ENCODE measurements around the gene IFIT1B.
"Not testable (repeated sequence)": the region's sequence is repeated elsewhere in the genome, so short reads cannot be mapped to it uniquely, and the experiment has no call there.

The IFIT1B gene

GRCh38 chr10:89348481-89348880 lies 29.4 kb upstream of the IFIT1B start:
- DNase-seq (ENCODE audit: low read depth) = no peak

- DNase-seq (ENCODE audit: low read depth) = no peak
These were observed 28.9 kb upstream of the IFIT1B start for GRCh38 chr10:89348975-89349374.

- not testable (repeated sequence) for DNase-seq (ENCODE audit: low read depth)
These were observed 27.1 kb upstream of the IFIT1B start for GRCh38 chr10:89350631-89351315.

GRCh38 chr10:89351412-89351779 lies 26.5 kb upstream of the IFIT1B start:
- DNase-seq (ENCODE audit: low read depth) = no peak

DNA sequence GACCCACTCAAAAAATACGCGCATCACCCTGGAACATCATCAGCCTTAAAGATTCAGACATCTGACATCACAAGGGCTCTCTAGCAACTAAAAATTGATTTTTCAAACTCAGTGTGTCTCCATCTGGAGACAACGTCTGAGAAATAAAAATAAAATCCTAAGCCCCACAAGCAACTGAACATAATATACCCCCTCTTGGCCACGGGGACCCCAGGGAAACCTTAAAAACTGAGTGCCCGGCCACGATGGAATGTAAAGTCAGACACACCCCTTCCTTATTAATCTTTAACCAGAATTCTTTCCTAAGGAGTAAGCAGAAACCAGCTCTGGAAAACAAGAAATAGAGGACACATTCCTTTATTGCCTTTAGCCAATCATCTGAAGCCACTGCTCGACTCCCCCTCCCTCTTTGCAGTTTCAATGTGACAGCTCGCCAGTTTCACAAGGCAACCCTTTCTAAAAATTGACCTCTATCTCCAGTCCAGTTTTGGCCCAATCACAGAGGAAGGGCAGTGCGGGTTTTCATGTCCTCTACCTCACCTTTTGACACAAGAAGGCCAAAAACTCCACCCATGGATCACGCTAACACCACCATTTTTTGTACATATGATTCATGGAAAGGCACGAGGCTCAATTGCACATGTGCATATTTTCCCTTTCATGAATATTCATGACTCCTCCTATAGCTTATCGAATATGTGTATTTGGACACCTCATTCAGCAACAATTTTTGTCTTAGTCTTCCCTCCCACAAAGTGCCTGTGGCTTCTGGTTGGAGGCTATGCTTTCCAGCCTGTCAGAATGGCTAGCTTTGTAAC lies 25.9 kb upstream of the IFIT1B start:
- peak; percentile 96 for DNase-seq (ENCODE audit: low read depth)

- DNase-seq (ENCODE audit: low read depth) = no peak
These were observed 25.1 kb upstream of the IFIT1B start for GRCh38 chr10:89352802-89353201.

- DNase-seq (ENCODE audit: low read depth) = peak; percentile 44
These were observed 22.4 kb upstream of the IFIT1B start for GRCh38 chr10:89355394-89355931.

DNA sequence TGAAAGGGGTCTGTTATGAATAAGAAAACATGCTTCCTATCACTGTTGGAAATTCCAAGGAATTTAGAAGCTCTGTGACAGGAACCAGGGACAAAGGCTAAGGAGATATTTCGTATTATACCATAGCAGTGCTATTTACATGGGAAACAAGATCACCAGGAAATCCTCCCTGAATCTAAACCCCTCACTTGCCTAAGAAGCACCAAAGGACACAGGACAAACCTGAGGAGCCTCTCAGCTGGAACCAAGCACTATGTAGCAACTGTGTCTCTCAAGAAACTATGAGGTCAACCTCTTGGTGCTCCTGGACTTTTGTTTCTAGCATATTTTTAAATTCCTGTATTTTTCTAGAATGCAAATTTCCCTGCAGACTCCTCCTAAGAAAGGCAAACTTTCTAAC lies 20.8 kb upstream of the IFIT1B start:
- no peak for DNase-seq (ENCODE audit: low read depth)

- DNase-seq (ENCODE audit: low read depth) = no peak
These were observed 19.9 kb upstream of the IFIT1B start for GRCh38 chr10:89357975-89358374.

GRCh38 chr10:89360157-89360556 lies 17.7 kb upstream of the IFIT1B start:
- no peak for DNase-seq (ENCODE audit: low read depth)

- no peak for DNase-seq (ENCODE audit: low read depth)
These were observed 14.9 kb upstream of the IFIT1B start for GRCh38 chr10:89362929-89363328.

DNA sequence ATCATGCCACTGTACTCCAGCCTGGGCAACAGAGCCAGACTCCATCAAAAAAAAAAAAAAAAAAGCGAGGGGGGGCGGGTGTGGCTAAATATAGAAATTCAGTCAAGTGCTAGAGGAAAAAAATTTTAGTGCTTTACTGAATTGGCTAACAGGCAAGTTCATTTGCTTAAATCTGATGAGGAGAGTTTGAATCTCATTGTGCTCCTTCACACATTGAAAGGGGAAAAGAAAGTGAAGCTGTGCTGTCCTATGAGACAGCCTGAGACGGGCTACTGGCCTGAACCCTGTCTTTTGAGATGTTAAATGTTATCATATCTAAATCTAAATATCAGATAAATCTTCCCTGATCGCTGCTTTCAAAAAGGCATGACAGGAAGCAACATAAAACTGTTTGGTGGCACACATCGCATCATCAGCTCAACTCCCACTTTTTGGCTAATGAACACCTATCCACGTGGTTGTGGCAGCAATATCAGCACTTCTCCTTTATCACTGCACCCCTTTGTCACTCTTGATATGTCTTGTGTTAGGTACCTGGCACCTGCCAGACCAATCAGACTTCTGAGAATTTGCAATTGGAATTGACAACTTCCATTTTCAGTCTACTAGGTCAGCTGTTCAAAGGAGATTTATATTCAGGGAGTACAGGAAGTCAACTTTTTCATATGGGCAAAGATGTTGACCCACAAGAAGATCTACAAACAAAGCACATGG lies 14.0 kb upstream of the IFIT1B start:
- no peak for DNase-seq (ENCODE audit: low read depth)

- DNase-seq (ENCODE audit: low read depth) = no peak
These were observed 13.3 kb upstream of the IFIT1B start for GRCh38 chr10:89364531-89364930.

DNA sequence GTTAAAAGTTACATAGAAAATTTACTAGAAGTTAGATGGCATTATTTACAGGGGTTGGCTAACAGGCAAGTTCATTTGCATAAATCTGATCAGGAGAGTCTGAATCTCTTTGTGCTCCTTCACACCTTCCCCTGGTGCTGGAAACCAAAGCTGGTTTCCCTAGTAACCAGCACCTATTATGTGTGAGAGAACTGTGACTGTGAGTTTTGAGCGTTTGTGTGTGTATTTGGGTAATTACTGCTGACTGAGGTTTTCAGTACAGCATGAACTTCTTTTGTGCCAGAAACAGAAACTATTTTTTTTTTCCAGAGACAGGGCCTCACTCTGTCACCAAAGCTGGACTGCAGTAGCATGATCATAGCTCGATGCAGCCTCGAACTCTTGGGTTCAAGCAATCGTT lies 10.3 kb upstream of the IFIT1B start:
- DNase-seq (ENCODE audit: low read depth) = no peak

DNA sequence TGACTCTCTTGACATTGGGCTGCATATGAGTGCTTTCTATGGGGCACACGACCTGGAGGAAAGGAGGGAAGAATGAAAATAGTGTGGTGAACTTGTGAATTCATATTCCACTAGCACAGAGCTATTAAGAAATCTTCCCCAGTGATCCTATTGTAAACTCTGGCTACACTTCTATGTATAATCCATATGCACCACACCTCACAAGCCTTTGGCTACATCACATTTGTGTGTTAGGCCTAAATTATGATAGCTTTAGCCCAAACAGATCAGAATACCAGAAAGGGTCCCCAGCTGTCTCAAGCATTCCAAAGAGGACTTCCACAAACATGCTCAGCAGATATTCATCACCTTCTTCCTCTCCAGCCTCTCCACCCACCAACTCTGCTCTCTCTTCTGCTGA lies 9.7 kb upstream of the IFIT1B start:
- no peak for DNase-seq (ENCODE audit: low read depth)

DNA sequence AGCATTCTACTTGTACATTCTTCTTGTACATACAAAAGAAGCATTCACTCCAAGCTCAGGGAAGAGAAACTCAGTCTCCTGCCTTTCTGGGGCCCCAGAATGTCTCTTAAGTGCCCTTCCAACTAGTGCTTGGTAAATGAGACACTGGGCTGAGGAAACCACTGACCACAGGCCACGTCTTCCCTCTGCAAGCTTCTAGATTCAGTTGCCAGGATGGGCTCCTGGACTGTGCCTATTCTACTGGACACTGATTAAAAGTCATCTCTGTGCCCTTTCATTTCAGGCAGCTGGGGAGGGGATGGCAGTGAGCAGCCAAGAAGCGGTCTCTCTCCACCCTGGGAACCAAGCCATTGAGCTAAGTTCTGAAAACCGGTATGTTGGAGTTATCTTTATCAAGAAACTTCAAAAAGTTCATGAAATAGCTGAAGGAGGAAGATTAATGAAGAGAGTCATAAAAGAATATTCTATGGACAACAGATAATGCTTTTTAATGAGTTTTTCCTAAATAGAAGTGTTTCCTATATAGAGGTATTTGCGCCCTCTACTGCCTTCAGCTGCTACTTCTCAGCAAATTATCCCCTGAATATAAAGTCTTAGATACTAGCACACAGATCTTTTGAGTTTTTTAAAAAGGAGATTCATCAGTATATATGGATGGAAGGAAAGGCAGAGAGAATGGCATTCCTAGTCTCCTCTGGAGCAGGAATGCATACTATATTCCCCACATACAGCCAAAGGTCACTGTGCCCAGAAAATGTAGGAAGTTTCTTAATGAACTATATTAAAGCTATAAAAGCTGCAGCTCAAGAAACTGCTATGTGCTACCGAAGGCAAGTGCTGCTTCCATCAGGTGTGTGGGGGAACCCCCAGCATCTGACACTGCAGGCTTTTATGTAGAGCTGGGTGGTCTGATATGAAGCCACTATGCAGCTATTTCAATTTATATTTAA lies 8.4 kb upstream of the IFIT1B start:
- peak; percentile 44 for DNase-seq (ENCODE audit: low read depth)

DNA sequence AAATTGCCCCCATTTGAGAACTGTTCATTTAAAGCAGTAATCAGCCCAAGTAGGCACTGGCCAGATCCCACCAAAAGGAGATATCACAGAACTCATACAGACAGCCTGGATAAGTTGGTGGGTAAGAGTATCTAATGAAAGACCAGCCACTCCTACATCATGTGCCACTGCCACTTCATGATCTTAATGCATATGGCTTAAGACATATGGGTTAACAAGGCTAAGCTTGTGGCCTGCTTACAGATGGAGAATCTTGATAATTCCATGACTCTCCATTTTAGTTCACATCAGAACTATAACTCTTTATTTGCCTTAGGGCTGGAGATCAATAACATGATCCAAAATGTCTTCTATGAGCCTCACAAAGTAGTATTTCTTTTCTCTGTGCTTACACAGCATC lies 6.8 kb upstream of the IFIT1B start:
- DNase-seq (ENCODE audit: low read depth) = no peak

- no peak for DNase-seq (ENCODE audit: low read depth)
These were observed 5.9 kb upstream of the IFIT1B start for GRCh38 chr10:89371987-89372386.

GRCh38 chr10:89373916-89374711 lies 3.7 kb upstream of the IFIT1B start:
- DNase-seq (ENCODE audit: low read depth) = peak; percentile 98

GRCh38 chr10:89374713-89375141 lies 3.1 kb upstream of the IFIT1B start:
- DNase-seq (ENCODE audit: low read depth) = no peak

- no peak for DNase-seq (ENCODE audit: low read depth)
These were observed 1.2 kb downstream of the IFIT1B start for GRCh38 chr10:89379103-89379502.

All from stromal cell of bone marrow (primary cell).